HG02973 (cell line): ENCODE results near the gene PRKCA.
"Not testable (repeated sequence)": the region's sequence is repeated elsewhere in the genome, so short reads cannot be mapped to it uniquely, and the experiment has no call there.

ENCODE experiments used
- ATAC-seq: cut with Tn5 transposase; IDR thresholded peaks from one replicate; pipeline ENCODE4 v1.9.1; 2021; ENCODE audit warnings: moderate library complexity; ENCODE audit not compliant: unreplicated experiment

The PRKCA gene

GRCh38 chr17:66451188-66452149 is 149.1 kb downstream of the PRKCA start:
- no peak for ATAC-seq

- ATAC-seq, result no peak
Observed at GRCh38 chr17:66455060-66455459, 152.6 kb downstream of the PRKCA start.

GRCh38 chr17:66457499-66457898 is 155.1 kb downstream of the PRKCA start:
- not testable (repeated sequence) for ATAC-seq

GRCh38 chr17:66458782-66459181 is 156.4 kb downstream of the PRKCA start:
- no peak for ATAC-seq

- no peak for ATAC-seq
Observed at GRCh38 chr17:66459811-66460270, 157.4 kb downstream of the PRKCA start.

GRCh38 chr17:66460558-66460957 is 158.1 kb downstream of the PRKCA start:
- no peak for ATAC-seq

GRCh38 chr17:66461343-66461995 is 159.1 kb downstream of the PRKCA start:
- ATAC-seq, result no peak

- ATAC-seq, result no peak
Observed at GRCh38 chr17:66462010-66462409, 159.6 kb downstream of the PRKCA start.

GRCh38 chr17:66464921-66465320 is 162.5 kb downstream of the PRKCA start:
- ATAC-seq, result no peak

- no peak for ATAC-seq
Observed at GRCh38 chr17:66465701-66466100, 163.3 kb downstream of the PRKCA start.

GRCh38 chr17:66466106-66466820 is 163.8 kb downstream of the PRKCA start:
- ATAC-seq, result no peak

GRCh38 chr17:66466840-66467367 is 164.5 kb downstream of the PRKCA start:
- no peak for ATAC-seq

- ATAC-seq, result no peak
Observed at GRCh38 chr17:66467766-66468165, 165.4 kb downstream of the PRKCA start.

- no peak for ATAC-seq
Observed at GRCh38 chr17:66468241-66469087, 166.1 kb downstream of the PRKCA start.

- ATAC-seq, result no peak
Observed at GRCh38 chr17:66469088-66469442, 166.7 kb downstream of the PRKCA start.

GRCh38 chr17:66469461-66469860 is 167.0 kb downstream of the PRKCA start:
- ATAC-seq, result no peak

GRCh38 chr17:66469890-66470289 is 167.5 kb downstream of the PRKCA start:
- ATAC-seq, result no peak

GRCh38 chr17:66472123-66472522 is 169.7 kb downstream of the PRKCA start:
- no peak for ATAC-seq

- ATAC-seq, result no peak
Observed at GRCh38 chr17:66474258-66474657, 171.8 kb downstream of the PRKCA start.

- ATAC-seq, result no peak
Observed at GRCh38 chr17:66474806-66475497, 172.5 kb downstream of the PRKCA start.
